Measurements from ENCODE around the gene ACAN.

DNA sequence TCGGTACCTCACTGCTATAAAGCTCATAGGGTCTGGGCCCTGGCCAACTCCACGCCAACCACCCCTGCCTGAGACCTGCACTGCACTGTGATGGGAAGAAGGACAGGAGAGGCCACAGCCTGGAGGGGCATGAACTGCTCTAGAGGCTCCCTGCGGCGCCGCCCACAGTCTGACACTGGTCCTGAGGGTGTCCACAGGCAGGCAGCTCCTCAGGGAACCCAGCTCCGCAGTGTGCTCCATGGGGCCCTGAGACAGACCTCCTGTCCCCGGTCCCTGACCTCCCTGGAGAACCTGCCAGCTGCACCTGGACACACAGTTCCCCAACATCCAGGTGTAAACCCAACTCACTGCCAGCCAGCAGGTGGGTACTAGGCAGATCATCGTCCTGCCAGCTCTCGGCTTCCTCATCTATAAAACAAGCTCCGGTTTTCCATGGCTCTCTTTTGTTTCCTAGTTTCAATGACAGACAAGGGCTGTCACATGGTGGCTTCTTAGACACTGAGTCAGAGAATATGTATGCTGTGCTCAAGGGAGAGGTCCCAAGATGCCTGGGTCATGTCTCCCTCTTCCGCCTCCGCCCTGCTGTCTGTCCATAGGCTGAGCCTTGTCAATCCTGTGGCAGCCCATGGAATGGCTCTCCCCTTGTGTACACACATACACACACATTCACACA is 97.2 kb downstream of the ACAN start:
- TF ChIP-seq, protein P1, sequence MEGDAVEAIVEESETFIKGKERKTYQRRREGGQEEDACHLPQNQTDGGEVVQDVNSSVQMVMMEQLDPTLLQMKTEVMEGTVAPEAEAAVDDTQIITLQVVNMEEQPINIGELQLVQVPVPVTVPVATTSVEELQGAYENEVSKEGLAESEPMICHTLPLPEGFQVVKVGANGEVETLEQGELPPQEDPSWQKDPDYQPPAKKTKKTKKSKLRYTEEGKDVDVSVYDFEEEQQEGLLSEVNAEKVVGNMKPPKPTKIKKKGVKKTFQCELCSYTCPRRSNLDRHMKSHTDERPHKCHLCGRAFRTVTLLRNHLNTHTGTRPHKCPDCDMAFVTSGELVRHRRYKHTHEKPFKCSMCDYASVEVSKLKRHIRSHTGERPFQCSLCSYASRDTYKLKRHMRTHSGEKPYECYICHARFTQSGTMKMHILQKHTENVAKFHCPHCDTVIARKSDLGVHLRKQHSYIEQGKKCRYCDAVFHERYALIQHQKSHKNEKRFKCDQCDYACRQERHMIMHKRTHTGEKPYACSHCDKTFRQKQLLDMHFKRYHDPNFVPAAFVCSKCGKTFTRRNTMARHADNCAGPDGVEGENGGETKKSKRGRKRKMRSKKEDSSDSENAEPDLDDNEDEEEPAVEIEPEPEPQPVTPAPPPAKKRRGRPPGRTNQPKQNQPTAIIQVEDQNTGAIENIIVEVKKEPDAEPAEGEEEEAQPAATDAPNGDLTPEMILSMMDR (IDR thresholded peaks at IDR 0.05), result no peak
- no peak for TF ChIP-seq POLR2A (IDR thresholded peaks at IDR 0.05)
